VCaP (cell line): ENCODE measurements around the gene ASMTL.
A peak's percentile ranks its signal among the peaks of the same experiment; 100 is the strongest.
"Not testable (repeated sequence)": the region's sequence is repeated elsewhere in the genome, so short reads cannot be mapped to it uniquely, and the experiment has no call there.

Source experiments
- H3K27ac ChIP-seq: fragments of 450-650 bp; 2 replicates; pipeline ENCODE4 v1.5.1; 2017
- TF ChIP-seq, protein P1 (sequence below): fragments of 450-650 bp; conservative IDR thresholded peaks from 2 replicates; pipeline ENCODE4 v1.5.1; 2017; ENCODE audit warnings: mild to moderate bottlenecking, moderate library complexity

Gene ASMTL

DNA sequence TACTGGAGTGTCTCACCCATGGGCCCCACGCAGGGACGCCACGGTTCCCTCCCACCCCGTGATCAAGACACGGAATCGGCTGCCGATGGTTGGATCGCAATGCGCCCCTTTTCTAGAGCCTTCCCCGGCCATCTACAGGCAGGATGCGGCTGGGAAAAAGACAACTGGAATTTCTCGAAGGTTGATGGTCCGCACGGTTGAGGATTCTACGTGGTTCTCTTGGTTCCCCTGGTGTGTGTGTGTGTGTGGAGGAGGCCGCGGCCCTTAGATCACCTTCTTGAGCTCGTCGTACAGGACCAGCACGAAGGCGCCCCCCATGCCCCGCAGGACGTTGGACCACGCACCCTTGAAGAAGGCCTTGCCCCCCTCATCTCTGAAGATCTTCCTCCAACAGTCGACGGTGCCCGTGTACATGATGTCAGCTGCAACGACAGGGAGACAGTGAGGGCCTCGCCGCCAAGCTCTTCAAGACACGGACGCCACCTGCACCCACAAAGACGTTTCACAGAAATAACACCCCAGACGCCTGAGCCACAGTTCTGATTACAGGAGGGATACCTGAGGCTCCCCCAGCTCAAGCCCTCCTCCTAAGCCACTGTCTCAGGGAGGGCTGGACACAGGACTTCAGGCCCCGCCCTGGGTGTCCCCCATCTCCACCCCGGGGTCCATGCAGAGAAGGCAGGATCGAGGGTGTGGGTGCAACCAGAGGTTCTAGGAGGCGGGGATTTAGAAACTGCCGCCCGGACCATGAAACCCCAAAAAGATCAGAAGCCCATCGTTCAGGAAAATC lies 66.2 kb downstream of the ASMTL start:
- no peak overlapping the region for H3K27ac ChIP-seq
- TF ChIP-seq, protein P1, sequence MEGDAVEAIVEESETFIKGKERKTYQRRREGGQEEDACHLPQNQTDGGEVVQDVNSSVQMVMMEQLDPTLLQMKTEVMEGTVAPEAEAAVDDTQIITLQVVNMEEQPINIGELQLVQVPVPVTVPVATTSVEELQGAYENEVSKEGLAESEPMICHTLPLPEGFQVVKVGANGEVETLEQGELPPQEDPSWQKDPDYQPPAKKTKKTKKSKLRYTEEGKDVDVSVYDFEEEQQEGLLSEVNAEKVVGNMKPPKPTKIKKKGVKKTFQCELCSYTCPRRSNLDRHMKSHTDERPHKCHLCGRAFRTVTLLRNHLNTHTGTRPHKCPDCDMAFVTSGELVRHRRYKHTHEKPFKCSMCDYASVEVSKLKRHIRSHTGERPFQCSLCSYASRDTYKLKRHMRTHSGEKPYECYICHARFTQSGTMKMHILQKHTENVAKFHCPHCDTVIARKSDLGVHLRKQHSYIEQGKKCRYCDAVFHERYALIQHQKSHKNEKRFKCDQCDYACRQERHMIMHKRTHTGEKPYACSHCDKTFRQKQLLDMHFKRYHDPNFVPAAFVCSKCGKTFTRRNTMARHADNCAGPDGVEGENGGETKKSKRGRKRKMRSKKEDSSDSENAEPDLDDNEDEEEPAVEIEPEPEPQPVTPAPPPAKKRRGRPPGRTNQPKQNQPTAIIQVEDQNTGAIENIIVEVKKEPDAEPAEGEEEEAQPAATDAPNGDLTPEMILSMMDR: no peak

DNA sequence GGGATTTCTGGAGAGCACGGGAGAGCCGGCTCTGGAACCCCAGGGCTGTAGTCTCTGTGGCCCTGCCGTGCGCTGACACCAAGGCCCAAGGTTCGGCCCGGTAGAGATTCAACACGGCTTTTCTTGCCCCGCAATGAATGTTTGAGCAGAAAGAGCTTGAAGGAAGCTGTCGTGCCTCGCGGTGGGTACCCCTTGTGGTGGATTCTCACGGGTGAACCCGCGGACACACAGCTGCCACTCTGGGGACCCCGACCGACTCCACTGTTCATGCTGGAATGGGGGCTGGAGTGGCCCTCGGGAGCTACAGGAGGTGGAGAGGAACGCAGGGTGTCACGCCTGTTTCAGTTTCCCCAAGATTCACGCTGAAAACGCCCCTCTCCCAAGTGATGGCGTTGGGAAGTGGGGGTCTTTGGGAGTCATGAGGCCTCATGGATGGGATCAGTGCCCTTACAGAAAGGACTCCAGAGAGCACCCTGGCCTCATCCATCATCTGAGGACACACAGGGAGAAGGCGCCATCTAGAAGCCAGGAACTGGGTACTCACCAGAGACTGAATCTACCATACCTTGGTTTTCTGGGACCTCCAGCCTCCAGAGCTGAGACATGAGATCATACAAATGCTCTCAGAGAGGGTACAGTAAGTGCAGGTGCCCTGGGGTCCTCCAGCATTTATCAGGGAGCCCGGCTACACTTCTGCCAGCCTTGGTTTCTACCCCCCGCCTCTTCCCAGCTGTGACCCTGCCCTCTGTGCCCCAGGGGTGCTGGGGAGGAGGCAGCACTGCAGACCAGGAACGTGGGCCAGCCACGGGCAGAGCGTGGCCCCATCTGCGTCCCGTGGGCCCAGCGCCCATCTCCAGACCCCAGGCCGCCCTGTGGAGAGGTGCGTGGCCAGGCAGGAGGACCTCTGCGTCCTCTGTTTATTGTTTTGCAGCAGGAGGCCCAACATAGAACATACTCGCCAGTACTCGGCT lies 67.2 kb downstream of the ASMTL start:
- H3K27ac ChIP-seq: no peak overlapping the region
- TF ChIP-seq, protein P1: no peak

DNA sequence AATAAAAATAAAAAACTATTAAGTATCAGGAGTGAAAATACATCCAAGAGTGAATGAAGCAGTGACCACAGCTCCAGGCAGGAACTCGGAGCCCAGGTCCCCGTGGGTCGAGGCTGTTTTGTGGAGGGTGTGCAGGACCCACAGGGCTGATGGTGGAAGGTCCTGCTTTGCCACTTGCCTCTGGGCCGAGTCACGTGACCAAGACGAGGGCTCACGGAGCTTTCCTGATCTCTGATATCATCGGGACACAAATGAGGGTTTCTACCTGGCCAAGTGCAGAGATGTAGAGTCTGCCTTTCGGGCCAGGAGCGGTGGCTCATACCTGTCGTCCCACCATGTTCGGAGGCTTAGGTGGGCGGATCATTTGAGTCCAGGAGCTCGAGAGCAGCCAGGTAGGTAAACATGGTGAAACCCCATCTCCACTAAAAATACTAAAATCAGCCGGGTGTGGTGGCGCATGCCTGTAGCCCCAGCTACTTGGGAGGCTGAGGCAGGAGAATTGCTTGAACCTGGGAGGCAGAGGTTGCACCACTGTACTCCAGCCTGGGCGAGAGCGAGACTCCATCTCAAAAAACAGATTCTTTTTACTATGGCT lies 68.0 kb downstream of the ASMTL start:
- TF ChIP-seq, protein P1: no peak
- H3K27ac ChIP-seq: no peak overlapping the region

DNA sequence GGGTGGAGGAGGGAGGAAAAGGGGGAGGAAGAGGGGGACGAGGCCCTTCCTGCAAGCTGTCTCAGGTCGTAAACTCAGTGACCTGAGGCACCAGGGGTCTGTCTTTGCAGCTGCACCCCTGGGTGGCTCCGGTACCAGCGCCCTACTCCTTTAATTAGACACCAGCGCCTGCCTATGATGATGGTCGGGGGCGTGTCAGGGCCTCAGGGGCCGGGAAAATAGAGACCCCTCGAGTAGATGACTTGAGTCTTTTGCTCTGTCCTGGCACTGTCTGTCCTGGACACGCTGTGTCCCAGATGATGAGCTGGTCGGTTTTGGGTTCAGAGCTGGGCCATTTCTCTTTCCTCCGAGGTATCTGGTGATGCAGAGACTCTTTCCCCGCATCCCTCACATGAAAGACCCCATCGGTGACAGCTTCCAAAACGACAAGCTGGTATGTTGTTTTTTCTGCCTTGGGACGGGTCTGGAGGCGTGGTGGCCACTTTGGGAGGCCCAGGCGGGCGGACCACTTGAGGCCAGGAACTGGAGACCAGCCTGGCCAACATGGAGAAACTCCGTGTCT lies 72.0 kb downstream of the ASMTL start:
- peak overlapping the region; percentile 14; the same call in 1 of the 2 replicates for H3K27ac ChIP-seq

DNA sequence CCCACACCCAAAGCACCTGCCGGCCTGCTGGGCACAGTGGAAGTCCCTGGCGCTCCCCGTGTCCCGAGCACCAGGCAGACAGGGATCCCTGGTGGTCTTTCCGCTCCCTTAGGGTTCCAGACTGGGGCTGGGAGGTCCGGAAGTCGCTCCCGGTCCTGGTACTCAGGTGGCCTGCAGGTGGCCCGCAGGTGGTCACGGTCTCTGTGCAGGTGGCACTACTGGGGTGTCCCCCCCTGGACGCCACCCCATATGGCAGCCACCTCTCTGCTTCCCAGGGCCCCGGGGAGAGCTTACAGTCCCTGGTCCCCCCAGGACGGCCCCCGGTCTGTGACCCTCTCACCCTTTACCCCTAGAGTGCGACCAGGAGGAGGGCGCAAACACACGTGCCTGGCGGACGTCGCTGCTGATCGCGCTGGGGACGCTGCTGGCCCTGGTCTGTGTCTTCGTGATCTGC lies 74.4 kb downstream of the ASMTL start:
- TF ChIP-seq, protein P1: no peak
- H3K27ac ChIP-seq: no peak overlapping the region

More for the DNA sequence above, 72.0 kb downstream of the ASMTL start:
- TF ChIP-seq, protein P1: no peak

DNA sequence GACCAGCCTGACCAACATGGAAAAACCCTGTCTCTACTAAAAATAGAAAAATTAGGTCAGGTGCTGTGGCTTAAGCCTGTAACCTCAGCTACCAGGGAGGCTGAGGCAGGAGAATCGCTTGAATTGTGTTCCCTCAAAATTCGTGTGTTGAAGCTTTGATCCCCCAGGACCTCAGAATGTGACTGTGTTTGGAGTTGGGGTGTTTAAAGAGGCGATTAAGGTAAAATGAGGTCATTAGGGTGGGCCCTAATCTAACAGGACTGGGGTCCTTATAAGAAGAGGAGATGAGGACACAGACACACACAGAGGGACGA lies 84.4 kb downstream of the ASMTL start:
- TF ChIP-seq, protein P1: no peak
- H3K27ac ChIP-seq: no peak overlapping the region

DNA sequence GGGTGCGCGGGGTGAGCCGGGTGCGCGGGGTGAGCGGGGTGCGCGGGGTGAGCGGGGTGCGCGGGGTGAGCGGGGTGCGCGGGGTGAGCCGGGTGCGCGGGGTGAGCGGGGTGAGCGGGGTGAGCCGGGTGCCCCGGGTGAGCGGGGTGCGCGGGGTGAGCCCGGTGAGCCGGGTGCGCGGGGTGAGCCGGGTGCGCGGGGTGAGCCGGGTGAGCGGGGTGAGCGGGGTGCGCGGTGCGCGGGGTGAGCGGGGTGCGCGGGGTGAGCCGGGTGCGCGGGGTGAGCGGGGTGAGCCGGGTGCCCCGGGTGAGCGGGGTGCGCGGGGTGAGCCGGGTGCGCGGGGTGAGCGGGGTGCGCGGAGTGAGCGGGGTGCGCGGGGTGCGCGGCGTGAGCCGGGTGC lies 86.3 kb downstream of the ASMTL start:
- not testable (repeated sequence) for H3K27ac ChIP-seq
